ENCODE data around the gene LRRC23. TPM values are rescaled to one million over a fixed set of nuclear protein-coding genes. Genes with fewer than 3 reads are reported as not detected.
A peak's percentile ranks its signal among the peaks of the same experiment; 100 is the strongest.

The LRRC23 gene, protein sequence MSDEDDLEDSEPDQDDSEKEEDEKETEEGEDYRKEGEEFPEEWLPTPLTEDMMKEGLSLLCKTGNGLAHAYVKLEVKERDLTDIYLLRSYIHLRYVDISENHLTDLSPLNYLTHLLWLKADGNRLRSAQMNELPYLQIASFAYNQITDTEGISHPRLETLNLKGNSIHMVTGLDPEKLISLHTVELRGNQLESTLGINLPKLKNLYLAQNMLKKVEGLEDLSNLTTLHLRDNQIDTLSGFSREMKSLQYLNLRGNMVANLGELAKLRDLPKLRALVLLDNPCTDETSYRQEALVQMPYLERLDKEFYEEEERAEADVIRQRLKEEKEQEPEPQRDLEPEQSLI
- total RNA-seq (2013): 7.0 TPM
- polyA plus RNA-seq (1 to 10 TPM; 4.9 to 6.8 (median 5.1) TPM), polyA minus RNA-seq (3.6 and 4.2 TPM in 2 replicates), total RNA-seq (0.35 to 6.6 (median 2.9) reads per million in 11 experiments)

DNA sequence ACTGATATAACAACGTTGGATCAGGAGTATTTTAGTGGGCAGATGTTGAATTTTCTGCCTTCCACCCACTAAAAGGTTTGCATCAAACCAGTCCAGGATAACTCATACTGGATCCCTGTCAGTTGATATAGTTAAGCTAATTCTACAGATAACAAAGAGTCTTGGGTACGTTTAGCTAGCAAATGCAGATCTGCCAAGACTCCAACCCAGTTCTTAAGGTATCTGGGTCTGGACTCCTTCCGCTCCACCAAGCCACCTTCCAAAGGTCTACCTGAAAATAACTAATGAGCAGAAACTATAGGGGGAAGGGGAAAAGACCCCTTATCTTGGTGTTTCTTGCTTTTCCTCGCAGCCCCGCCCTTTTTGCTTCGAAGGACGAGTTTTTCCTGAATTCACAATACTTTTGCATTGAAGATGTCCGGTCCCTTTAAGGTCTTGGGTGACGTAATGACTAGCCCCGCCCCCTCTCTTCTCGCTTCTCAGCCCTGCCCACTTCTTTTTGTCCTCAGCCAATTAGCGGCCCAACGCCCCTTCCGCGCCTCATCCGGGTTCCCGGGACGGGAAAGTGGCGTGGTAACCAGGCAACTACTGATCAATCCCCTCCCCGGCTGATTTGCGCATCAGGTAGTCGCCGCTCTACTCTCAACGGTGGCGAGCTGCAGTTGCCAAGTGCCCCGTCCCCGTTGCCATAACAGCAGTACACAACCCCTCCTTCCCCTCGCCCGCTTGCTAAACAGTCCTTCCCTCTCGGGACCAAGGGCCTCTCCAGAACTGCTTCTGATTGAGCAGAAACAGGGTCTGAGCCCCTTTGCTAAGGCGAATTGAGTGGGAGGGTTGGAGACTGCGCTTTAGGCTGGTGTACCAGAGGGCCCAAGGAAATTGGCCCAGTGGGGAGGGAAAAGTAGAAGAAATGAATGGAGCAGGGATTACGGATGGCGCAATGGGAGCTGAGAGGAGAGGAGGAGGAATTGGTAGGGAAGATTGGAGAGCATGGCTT, at the start of gene LRRC23:
LRRC23 (plus strand) TSS at position 543 of the 997 bp plus-strand sequence. CDS start 812 bp downstream, outside the sequence.
- H3K27ac Mint-ChIP-seq: peak within 1 kb of the TSS in 1 of 7 donors; percentile 73
- intact Hi-C loops (cut with micrococcal nuclease): loop anchor here (1.0 to 10.0 kb wide), 3 partner anchors 31 to 50 kb away; partner anchors contain the start of genes SPSB2 (in 2 of the 2), CDCA3 (in 1 of the 2) and USP5 (in 1 of the 2)
- TF ChIP-seq, protein P1, sequence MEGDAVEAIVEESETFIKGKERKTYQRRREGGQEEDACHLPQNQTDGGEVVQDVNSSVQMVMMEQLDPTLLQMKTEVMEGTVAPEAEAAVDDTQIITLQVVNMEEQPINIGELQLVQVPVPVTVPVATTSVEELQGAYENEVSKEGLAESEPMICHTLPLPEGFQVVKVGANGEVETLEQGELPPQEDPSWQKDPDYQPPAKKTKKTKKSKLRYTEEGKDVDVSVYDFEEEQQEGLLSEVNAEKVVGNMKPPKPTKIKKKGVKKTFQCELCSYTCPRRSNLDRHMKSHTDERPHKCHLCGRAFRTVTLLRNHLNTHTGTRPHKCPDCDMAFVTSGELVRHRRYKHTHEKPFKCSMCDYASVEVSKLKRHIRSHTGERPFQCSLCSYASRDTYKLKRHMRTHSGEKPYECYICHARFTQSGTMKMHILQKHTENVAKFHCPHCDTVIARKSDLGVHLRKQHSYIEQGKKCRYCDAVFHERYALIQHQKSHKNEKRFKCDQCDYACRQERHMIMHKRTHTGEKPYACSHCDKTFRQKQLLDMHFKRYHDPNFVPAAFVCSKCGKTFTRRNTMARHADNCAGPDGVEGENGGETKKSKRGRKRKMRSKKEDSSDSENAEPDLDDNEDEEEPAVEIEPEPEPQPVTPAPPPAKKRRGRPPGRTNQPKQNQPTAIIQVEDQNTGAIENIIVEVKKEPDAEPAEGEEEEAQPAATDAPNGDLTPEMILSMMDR (IDR thresholded peaks at IDR 0.05): no peak
- peak within 1 kb of the TSS; percentile 70 for H3K9ac ChIP-seq (ENCODE audit: insufficient read depth, low read length, poor library complexity, severe bottlenecking)
- H3K4me2 ChIP-seq (replicated peaks; ENCODE audit: extremely low read depth, low read length, poor library complexity, severe bottlenecking): peak within 1 kb of the TSS; percentile 94
- H3K9me3 Mint-ChIP-seq: no peaks in the 10 kb centered on the region
- H3K4me3 Mint-ChIP-seq: no peak within 1 kb of the TSS
- H3K79me2 ChIP-seq (ENCODE audit: insufficient read depth, low read length): no peaks in the 10 kb centered on the region
- H3K27me3 ChIP-seq (ENCODE audit: control insufficient read depth in 2 of 2, insufficient read depth in 2 of 2, low read length in 2 of 2): no peaks in the 10 kb centered on the region
- DNase-seq: peak; percentile 89 to 93 (median 92)
- H3K36me3 Mint-ChIP-seq: peaks cover 3 to 5% of the 10 kb centered on the region in 2 donors
- WGBS (ENCODE audit: insufficient coverage): 6% methylated on average over 26 of the region's 34 CpGs
- H3K27me3 Mint-ChIP-seq (ENCODE audit: low read depth in 3 of 3): no peaks in the 10 kb centered on the region
- peaks cover 0 to 9% of the 10 kb centered on the region in 2 donors for H3K36me3 ChIP-seq (replicated peaks in 1 of 2; ENCODE audit: control insufficient read depth in 1 of 2, insufficient read depth in 2 of 2, low read length in 2 of 2)
- peak within 1 kb of the TSS; percentile 41 to 84 for H3K27ac ChIP-seq (ENCODE audit: low read depth in 1 of 2, low read length in 2 of 2)
- H2AFZ ChIP-seq (ENCODE audit: insufficient read depth, low read depth, low read length, poor library complexity, severe bottlenecking): peak within 1 kb of the TSS; percentile 91
- H3K9me3 ChIP-seq (replicated peaks in 1 of 2; ENCODE audit: control insufficient read depth in 1 of 2, insufficient read depth in 1 of 2, low read length in 2 of 2): no peaks in the 10 kb centered on the region
- peak within 1 kb of the TSS; percentile 77 to 89 (median 89) for H3K4me3 ChIP-seq (replicated peaks in 1 of 3; ENCODE audit: low read depth in 2 of 3, low read length in 3 of 3)
- peaks cover 9% of the 10 kb centered on the region for H3K4me1 Mint-ChIP-seq
- H4K20me1 ChIP-seq (ENCODE audit: insufficient read depth, low read length): no peaks in the 10 kb centered on the region
- H3K4me1 ChIP-seq (ENCODE audit: control insufficient read depth in 1 of 2, insufficient read depth in 2 of 2, low read length in 2 of 2): peaks cover 20 to 23% of the 10 kb centered on the region in 2 donors

DNA sequence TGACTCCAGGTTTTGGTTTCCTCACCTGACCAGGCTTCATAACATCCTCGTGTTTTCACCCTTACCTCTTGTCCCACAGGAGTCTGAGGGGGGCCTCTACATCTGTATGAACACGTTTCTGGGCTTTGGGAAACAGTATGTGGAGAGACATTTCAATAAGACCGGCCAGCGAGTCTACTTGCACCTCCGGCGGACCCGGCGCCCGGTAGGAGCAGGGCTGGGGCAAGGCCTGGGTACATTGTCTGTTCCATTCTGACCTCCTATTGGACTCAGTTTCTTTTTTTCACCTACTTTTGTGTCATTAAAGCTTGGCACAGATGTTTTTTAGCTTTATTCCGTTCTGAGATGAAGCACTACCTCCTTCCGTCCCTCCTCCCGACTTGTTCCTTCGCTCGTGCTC, 49.3 kb upstream of the LRRC23 start:
- no peak for DNase-seq
- H3K27ac ChIP-seq (ENCODE audit: low read depth in 1 of 2, low read length in 2 of 2): no peak overlapping the region
- TF ChIP-seq, protein P1 (IDR thresholded peaks at IDR 0.05): no peak
- Mint-ChIP-seq H3K9me3 (peaks cover 0 to 1% (median 0%) of the 10 kb centered on the region in 7 donors), H3K4me1 (peaks cover 19% of the 10 kb centered on the region), H3K27me3 (ENCODE audit: low read depth in 3 of 3) (no peaks in the 10 kb centered on the region), H3K4me3 (no peak overlapping the region), H3K27ac (no peak overlapping the region), H3K36me3 (peaks cover 56% of the 10 kb centered on the region in 2 donors)
- no peaks in the 10 kb centered on the region for H3K9me3 ChIP-seq (replicated peaks in 1 of 2; ENCODE audit: control insufficient read depth in 1 of 2, insufficient read depth in 1 of 2, low read length in 2 of 2)
- H3K9ac ChIP-seq (ENCODE audit: insufficient read depth, low read length, poor library complexity, severe bottlenecking): no peak overlapping the region
- 96% methylated on average over 12 of the region's 14 CpGs for WGBS (ENCODE audit: insufficient coverage)
- intact Hi-C loops (cut with micrococcal nuclease): loop anchor here in 1 of 2 donors (5.0 to 10.0 kb wide), 2 partner anchors 49 to 117 kb away; partner anchors contain the start of genes EMG1, LRRC23 and PHB2
- H4K20me1 ChIP-seq (ENCODE audit: insufficient read depth, low read length): peaks cover 9% of the 10 kb centered on the region
- peaks cover 20 to 25% of the 10 kb centered on the region in 2 donors for H3K4me1 ChIP-seq (ENCODE audit: control insufficient read depth in 1 of 2, insufficient read depth in 2 of 2, low read length in 2 of 2)
- no peak overlapping the region for H2AFZ ChIP-seq (ENCODE audit: insufficient read depth, low read depth, low read length, poor library complexity, severe bottlenecking)
- peaks cover 33% of the 10 kb centered on the region for H3K79me2 ChIP-seq (ENCODE audit: insufficient read depth, low read length)
- peaks cover 50 to 57% of the 10 kb centered on the region in 2 donors for H3K36me3 ChIP-seq (replicated peaks in 1 of 2; ENCODE audit: control insufficient read depth in 1 of 2, insufficient read depth in 2 of 2, low read length in 2 of 2)
- H3K4me2 ChIP-seq (replicated peaks; ENCODE audit: extremely low read depth, low read length, poor library complexity, severe bottlenecking): no peak overlapping the region
- H3K27me3 ChIP-seq (ENCODE audit: control insufficient read depth in 2 of 2, insufficient read depth in 2 of 2, low read length in 2 of 2): no peaks in the 10 kb centered on the region
- no peak overlapping the region for H3K4me3 ChIP-seq (replicated peaks in 1 of 3; ENCODE audit: low read depth in 2 of 3, low read length in 3 of 3)

Measured in CD14-positive monocyte (primary cell).